Measurements from ENCODE around the gene SAMD4A. TPM values are rescaled to one million over a fixed set of nuclear protein-coding genes. Genes with fewer than 3 reads are reported as not detected.

The SAMD4A gene
- total RNA-seq, 1 donor from 2014 or later = 14.4 TPM

DNA sequence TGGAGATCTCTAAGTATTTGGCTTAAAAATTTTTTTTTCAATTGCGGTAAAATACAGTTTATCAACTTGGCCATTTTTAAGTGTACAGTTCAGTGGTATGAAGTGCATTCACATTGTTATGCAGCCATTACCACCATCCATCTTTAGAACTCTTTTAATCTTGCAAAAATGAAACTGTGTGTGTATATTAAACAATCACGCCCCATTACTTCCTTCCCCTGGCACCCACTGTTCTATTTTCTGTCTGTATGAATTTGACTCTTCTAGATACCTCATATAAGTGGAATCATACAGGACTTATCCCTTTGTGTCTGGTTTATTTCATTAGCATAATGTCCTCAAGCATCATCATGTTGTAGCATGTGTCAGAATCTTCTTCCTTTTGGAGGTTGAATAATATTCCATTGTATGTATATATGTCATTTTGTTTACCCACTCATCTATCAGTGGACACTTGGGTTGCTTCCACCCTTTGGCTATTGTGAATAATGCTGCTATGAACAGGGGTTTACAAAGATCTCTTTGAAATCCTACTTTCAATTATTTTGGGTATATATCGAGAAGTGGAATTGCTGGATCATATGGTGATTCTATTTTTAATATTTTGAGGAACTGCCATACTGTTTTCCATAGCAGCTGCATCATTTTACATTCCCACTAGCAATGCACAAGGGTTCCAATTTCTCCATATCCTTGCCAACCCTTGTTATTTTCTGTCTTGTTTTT is 62.9 kb downstream of the SAMD4A start:
- peaks cover 37% of the 10 kb centered on the region for H3K4me1 Mint-ChIP-seq (ENCODE audit: unreplicated experiment)
- no peaks in the 10 kb centered on the region for H3K27me3 Mint-ChIP-seq
- no peaks in the 10 kb centered on the region for H3K9me3 Mint-ChIP-seq
- H3K36me3 Mint-ChIP-seq = no peaks in the 10 kb centered on the region
- H3K27ac Mint-ChIP-seq = no peak overlapping the region
- DNase-seq (ENCODE audit: extremely low spot score, unreplicated experiment) = no peak
- H3K4me3 Mint-ChIP-seq = no peak overlapping the region
- TF ChIP-seq, protein P1, sequence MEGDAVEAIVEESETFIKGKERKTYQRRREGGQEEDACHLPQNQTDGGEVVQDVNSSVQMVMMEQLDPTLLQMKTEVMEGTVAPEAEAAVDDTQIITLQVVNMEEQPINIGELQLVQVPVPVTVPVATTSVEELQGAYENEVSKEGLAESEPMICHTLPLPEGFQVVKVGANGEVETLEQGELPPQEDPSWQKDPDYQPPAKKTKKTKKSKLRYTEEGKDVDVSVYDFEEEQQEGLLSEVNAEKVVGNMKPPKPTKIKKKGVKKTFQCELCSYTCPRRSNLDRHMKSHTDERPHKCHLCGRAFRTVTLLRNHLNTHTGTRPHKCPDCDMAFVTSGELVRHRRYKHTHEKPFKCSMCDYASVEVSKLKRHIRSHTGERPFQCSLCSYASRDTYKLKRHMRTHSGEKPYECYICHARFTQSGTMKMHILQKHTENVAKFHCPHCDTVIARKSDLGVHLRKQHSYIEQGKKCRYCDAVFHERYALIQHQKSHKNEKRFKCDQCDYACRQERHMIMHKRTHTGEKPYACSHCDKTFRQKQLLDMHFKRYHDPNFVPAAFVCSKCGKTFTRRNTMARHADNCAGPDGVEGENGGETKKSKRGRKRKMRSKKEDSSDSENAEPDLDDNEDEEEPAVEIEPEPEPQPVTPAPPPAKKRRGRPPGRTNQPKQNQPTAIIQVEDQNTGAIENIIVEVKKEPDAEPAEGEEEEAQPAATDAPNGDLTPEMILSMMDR (conservative IDR thresholded peaks at IDR 0.05) = no peak

DNA sequence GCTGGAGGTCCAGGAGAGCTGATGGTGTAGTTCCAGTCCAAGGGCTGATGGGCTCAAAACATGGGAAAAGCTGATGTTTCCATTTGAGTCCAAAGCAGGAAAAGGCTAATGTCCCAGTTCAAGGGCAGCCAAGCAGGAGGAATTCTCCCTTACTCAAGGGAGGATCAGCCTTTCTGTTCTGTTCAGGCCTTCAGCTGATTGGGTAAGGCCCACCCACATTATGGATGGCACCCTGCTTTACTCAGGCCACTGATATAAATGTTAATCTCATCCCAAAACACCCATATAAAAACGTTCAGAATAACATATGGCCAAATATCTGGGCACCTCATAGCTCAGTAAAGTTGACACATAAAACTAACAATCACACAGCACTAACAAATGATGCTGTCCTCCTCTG is 64.1 kb downstream of the SAMD4A start:
- peaks cover 25% of the 10 kb centered on the region for H3K4me1 Mint-ChIP-seq (ENCODE audit: unreplicated experiment)
- no peaks in the 10 kb centered on the region for H3K36me3 Mint-ChIP-seq
- H3K9me3 Mint-ChIP-seq = no peaks in the 10 kb centered on the region
- H3K4me3 Mint-ChIP-seq = no peak overlapping the region
- no peak overlapping the region for H3K27ac Mint-ChIP-seq
- DNase-seq (ENCODE audit: extremely low spot score, unreplicated experiment) = no peak
- H3K27me3 Mint-ChIP-seq = no peaks in the 10 kb centered on the region
- TF ChIP-seq, protein P1 (conservative IDR thresholded peaks at IDR 0.05) = no peak

DNA sequence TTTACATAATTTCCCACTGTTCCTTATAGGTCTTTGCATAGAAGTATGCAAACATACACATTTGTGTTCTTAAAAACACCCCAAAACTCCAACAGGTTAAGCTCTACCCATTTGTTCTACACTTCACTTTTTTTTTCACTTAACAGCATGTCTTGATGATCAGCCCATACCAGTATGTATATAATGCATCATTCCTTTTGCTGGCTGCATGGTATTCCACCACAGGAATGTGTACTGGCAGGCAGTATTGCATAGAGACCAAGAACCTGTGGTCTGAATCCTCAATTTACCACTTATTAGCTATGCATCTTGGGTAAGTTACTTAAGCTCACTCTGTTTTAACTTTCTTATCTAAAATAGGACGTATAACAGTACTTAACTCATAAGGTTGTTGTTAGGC is 65.5 kb downstream of the SAMD4A start:
- H3K27me3 Mint-ChIP-seq = no peaks in the 10 kb centered on the region
- H3K27ac Mint-ChIP-seq = no peak overlapping the region
- DNase-seq (ENCODE audit: extremely low spot score, unreplicated experiment) = no peak
- H3K36me3 Mint-ChIP-seq = no peaks in the 10 kb centered on the region
- H3K4me3 Mint-ChIP-seq = no peak overlapping the region
- H3K9me3 Mint-ChIP-seq = no peaks in the 10 kb centered on the region
- TF ChIP-seq, protein P1 (conservative IDR thresholded peaks at IDR 0.05) = no peak
- peaks cover 17% of the 10 kb centered on the region for H3K4me1 Mint-ChIP-seq (ENCODE audit: unreplicated experiment)

DNA sequence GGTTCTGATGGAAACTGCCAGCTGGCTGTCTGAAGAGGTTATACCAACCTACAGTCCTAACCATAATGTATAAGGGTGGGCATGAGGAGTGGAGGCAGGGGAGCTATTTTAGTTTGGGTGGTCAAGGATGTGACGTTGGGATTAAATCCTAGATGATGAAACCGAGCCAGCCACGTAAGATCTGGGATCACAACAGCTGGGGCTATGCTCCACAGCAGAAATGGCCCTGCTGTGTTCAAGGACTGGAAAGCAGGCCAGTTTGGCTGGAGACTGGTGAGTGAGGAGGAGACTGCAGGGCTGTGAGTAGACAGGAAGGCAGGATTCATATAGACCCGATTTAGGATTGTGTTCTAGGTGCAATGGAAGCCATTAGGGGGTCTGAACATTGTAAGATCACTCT is 66.1 kb downstream of the SAMD4A start:
- no peak for DNase-seq (ENCODE audit: extremely low spot score, unreplicated experiment)
- Mint-ChIP-seq H3K4me1 (ENCODE audit: unreplicated experiment) (peaks cover 17% of the 10 kb centered on the region), H3K9me3 (no peaks in the 10 kb centered on the region), H3K36me3 (no peaks in the 10 kb centered on the region), H3K27me3 (no peaks in the 10 kb centered on the region), H3K4me3 (no peak overlapping the region), H3K27ac (peak overlapping the region; percentile 6)
- TF ChIP-seq, protein P1 (conservative IDR thresholded peaks at IDR 0.05) = no peak

DNA sequence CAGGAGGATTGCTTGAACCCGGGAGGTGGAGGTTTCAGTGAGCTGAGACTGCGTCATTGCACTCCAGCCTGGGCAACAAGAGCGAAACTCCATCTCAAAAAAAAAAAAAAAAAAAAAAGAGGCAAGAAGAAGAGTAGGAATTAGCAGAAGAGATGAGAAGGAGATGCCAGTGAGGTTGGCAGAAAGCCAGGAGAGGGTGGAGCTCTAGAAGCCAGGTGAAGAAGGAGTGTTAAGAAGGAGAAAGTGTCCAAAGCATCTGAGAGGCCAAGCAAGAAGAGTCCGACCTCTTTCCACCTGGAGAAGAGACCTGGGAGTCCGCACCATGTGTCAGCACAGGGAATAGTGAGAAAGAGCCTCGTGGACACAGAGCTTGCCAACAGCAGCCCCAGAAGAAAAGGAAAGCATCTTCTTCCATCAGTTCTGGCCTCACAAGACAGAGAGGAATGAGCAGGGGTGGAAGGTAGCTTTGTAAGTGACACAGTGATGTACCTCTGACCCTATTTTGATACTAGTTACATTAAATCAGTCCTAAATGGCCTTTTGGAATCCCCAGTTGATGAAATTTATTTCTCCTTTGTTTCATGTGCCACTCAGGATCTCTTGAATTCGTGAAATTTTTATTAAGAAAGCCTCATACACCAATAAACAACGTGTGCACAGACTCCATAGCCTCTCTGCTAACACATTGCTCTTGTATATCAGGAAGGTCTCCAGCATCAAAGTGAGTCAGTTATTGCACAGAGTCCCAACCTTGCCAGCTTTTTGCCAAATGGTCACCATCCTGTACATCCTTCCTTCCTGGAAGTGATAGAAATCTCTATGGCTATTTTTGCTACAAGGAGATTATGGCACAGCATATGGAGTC is 70.6 kb downstream of the SAMD4A start:
- H3K27ac Mint-ChIP-seq = no peak overlapping the region

More for the DNA sequence above, 70.6 kb downstream of the SAMD4A start:
- H3K9me3 Mint-ChIP-seq = no peaks in the 10 kb centered on the region
- TF ChIP-seq, protein P1 (conservative IDR thresholded peaks at IDR 0.05) = no peak
- no peak for DNase-seq (ENCODE audit: extremely low spot score, unreplicated experiment)
- H3K27me3 Mint-ChIP-seq = no peaks in the 10 kb centered on the region
- no peak overlapping the region for H3K4me3 Mint-ChIP-seq
- no peaks in the 10 kb centered on the region for H3K36me3 Mint-ChIP-seq
- H3K4me1 Mint-ChIP-seq (ENCODE audit: unreplicated experiment) = peaks cover 37% of the 10 kb centered on the region
